A673 (cell line): ENCODE results near the gene CLPX. TPM values are rescaled to one million over a fixed set of nuclear protein-coding genes. Genes with fewer than 3 reads are reported as not detected.

Source experiments
- BruUV-seq: library from RNA; stranded (reverse); fragments of 400-500 nt; replicated peaks from 2 replicates; lab custom pipeline; 2021; lab: Mats Ljungman, UMichigan
- CTCF ChIA-PET: fragments of 300-600 bp; sonication (Branson Sonifier 250); formaldehyde crosslinking; loops from one replicate; lab custom pipeline; 2022; ENCODE audit warnings: antibody characterized with exemption; lab: Charles Lee
- POLR2A ChIA-PET: fragments of 300-600 bp; sonication (Branson Sonifier 250); formaldehyde crosslinking; loops from one replicate; lab custom pipeline; 2022; ENCODE audit warnings: antibody characterized with exemption; ENCODE audit not compliant: low non-redundant PET; lab: Charles Lee
- DNase-seq: peaks from one replicate; pipeline ENCODE4 v3.0.0-alpha.2; 2015; ENCODE audit warnings: low spot score
- H3K27ac ChIP-seq: fragments of 200-600 bp; sonication (generic); 2 replicates; pipeline ENCODE4 v1.5.1; 2016; ENCODE audit warnings: mixed run types, low read depth, mild to moderate bottlenecking, mixed read lengths, antibody characterized with exemption, low read length; ENCODE audit not compliant: poor library complexity, severe bottlenecking
- H3K27me3 ChIP-seq: fragments of 200-600 bp; sonication (generic); replicated peaks from 2 replicates; pipeline ENCODE4 v1.6.1; 2017; ENCODE audit warnings: mixed run types, low read depth, mild to moderate bottlenecking, mixed read lengths, antibody characterized with exemption, low read length; ENCODE audit not compliant: insufficient read depth, poor library complexity
- H3K36me3 ChIP-seq: fragments of 200-600 bp; sonication (generic); 2 replicates; pipeline ENCODE4 v1.6.1; 2016; ENCODE audit warnings: mixed run types, mild to moderate bottlenecking, mixed read lengths, antibody characterized with exemption, low read length; ENCODE audit not compliant: insufficient read depth, poor library complexity, severe bottlenecking
- H3K4me1 ChIP-seq: fragments of 200-600 bp; sonication (generic); 2 replicates; pipeline ENCODE4 v1.6.1; 2017; ENCODE audit warnings: mixed run types, mild to moderate bottlenecking, mixed read lengths, antibody characterized with exemption, low read length; ENCODE audit not compliant: insufficient read depth, poor library complexity, severe bottlenecking
- H3K4me3 ChIP-seq: fragments of 200-600 bp; sonication (generic); 2 replicates; pipeline ENCODE4 v1.5.1; 2016; ENCODE audit warnings: low read depth, mixed run types, mild to moderate bottlenecking, mixed read lengths, low read length; ENCODE audit not compliant: poor library complexity, severe bottlenecking
- H3K9me3 ChIP-seq: fragments of 200-600 bp; sonication (generic); 2 replicates; pipeline ENCODE4 v1.6.1; 2016; ENCODE audit warnings: mixed run types, low read depth, mild to moderate bottlenecking, mixed read lengths, antibody characterized with exemption, low read length; ENCODE audit not compliant: poor library complexity, severe bottlenecking
- CTCF ChIP-seq: fragments of 300-800, 200-600 bp; sonication (generic); conservative IDR thresholded peaks from 2 replicates; pipeline ENCODE4 v1.5.1; 2017; ENCODE audit warnings: low read depth, mild to moderate bottlenecking, antibody characterized with exemption, low read length, moderate library complexity, mixed read lengths
- EZH2 ChIP-seq: fragments of 200-600 bp; sonication (generic); IDR thresholded peaks from 2 replicates; pipeline ENCODE4 v1.6.1; 2017; ENCODE audit warnings: borderline replicate concordance, low read depth, mild to moderate bottlenecking, mixed read lengths, antibody characterized with exemption, low read length; ENCODE audit not compliant: poor library complexity, severe bottlenecking
- intact Hi-C: fragments of 100-400 bp; cut with micrococcal nuclease; formaldehyde crosslinking; loops from one replicate; pipeline ENCODE4 v1.10.0; 2022; ENCODE audit not compliant: unreplicated experiment
- total RNA-seq: library from RNA; stranded (reverse); gene quantifications from 2 replicates; pipeline ENCODE4 v1.2.3, GENCODE V29; 2021

The CLPX gene
- total RNA-seq, 1 experiment from 2014 or later = 60.2 TPM

DNA sequence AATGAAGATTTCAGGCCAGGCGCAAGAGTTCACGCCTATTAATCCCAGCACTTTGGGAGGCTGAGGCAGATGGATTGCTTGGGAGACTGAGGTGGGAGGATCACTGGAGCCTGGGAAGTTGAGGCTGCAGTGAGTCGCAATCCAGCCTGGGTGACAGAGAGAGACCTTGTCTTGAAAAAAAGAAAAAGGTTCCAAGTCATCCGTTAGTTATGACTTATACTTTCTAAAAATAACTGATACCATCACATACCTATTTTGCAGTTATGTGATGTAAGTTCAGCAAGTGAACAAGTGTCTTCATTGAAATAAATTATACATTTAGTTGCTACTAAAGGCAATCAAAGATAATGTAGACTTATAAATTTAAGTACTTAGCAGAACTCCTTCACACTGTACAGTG, 22.1 kb downstream of the CLPX start:
- Histone ChIP-seq H3K27ac (no peak overlapping the region), H3K4me1 (no peaks in the 10 kb centered on the region), H3K9me3 (no peaks in the 10 kb centered on the region), H3K36me3 (peaks cover 53% of the 10 kb centered on the region), H3K4me3 (no peak overlapping the region), H3K27me3 (no peaks in the 10 kb centered on the region)
- no peak for TF ChIP-seq EZH2
- TF ChIP-seq CTCF = no peak
- no peak for DNase-seq
- ChIA-PET CTCF (no interaction called here), POLR2A (no interaction called here)
- intact Hi-C loops = no loop called here
- no TSS peak for BruUV-seq

DNA sequence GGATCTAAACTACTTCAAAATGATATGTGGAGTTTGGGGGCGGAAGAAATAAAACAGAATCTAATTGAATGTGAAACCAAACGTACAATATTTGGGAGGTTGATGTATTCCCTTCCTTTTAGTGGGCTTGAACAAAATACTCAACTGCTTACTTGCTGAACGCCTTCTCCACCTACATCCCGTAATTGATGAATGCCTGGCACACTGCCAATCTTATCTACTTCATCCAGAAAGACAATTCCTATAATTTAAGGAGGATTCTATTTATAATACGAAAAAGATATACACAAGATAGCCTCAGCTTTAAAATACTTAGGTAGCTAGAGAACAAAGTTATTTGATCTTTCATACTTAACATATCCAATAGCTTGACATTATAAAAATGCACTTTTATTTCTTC, 28.4 kb downstream of the CLPX start:
- Histone ChIP-seq H3K27ac (no peak overlapping the region), H3K27me3 (no peaks in the 10 kb centered on the region), H3K4me1 (no peaks in the 10 kb centered on the region), H3K36me3 (peaks cover 68% of the 10 kb centered on the region), H3K4me3 (no peak overlapping the region), H3K9me3 (no peaks in the 10 kb centered on the region)
- ChIA-PET CTCF (no interaction called here), POLR2A (no interaction called here)
- BruUV-seq = no TSS peak
- TF ChIP-seq CTCF = no peak
- no peak for TF ChIP-seq EZH2
- DNase-seq = no peak
- intact Hi-C loops = no loop called here

DNA sequence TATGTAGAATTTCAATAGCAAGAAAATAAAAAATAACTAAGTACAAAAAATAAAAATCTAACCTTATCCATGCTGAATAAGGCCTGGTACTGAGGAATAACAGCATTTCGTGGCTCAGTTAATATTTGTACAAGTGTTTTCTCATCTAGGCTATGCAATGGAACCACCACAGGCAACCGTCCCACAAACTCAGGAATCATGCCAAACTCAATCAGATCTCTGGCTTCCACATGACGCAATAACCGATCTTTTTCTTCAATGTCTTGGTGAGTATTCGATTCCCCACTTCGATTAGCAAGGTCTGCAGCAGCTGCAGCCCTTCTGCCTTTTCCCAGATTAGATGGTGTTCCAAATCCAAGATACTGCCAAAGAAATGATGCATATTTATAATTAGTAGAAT, 30.4 kb downstream of the CLPX start:
- TF ChIP-seq EZH2 (no peak), CTCF (no peak)
- CTCF ChIA-PET = no interaction called here
- Histone ChIP-seq H3K4me1 (no peaks in the 10 kb centered on the region), H3K27ac (no peak overlapping the region), H3K27me3 (no peaks in the 10 kb centered on the region), H3K36me3 (peaks cover 80% of the 10 kb centered on the region), H3K9me3 (no peaks in the 10 kb centered on the region), H3K4me3 (no peak overlapping the region)
- POLR2A ChIA-PET = no interaction called here
- DNase-seq = no peak
- no TSS peak for BruUV-seq
- intact Hi-C loops = no loop called here

DNA sequence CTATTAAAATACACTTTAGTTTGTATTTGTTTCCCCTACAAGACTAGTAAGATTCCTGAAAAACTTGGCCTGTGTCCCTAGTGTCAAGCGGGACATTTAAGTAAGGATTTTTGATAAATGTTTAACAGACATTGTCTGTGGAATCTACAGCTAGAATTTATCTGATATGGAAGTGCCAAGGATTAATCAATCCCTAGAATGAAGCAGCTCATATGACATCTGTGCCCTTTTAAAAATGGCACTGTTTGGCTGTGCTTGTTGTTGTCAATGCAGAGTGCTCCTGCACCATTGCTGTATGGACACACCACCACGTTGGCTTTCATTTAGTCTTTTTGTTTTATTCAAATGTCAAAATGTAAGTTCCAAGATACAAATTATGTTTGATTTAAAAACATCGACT, 37.2 kb downstream of the CLPX start:
- ChIA-PET POLR2A (no interaction called here), CTCF (no interaction called here)

More for the DNA sequence above, 37.2 kb downstream of the CLPX start:
- peaks cover 26% of the 10 kb centered on the region for H3K36me3 ChIP-seq
- BruUV-seq = no TSS peak
- H3K9me3 ChIP-seq = no peaks in the 10 kb centered on the region
- intact Hi-C loops = no loop called here
- H3K4me1 ChIP-seq = no peaks in the 10 kb centered on the region
- no peak overlapping the region for H3K4me3 ChIP-seq
- no peak overlapping the region for H3K27ac ChIP-seq
- TF ChIP-seq CTCF = no peak
- no peak for TF ChIP-seq EZH2
- no peaks in the 10 kb centered on the region for H3K27me3 ChIP-seq
- DNase-seq = no peak
